GM12872 (cell line): ENCODE results near the gene RSAD1.

Experiments
- CTCF ChIP-seq: IDR thresholded peaks from 3 replicates; pipeline ENCODE4 v1.5.1; 2011; ENCODE audit warnings: low read depth, mild to moderate bottlenecking, low read length, moderate library complexity; ENCODE audit not compliant: insufficient read depth

RSAD1 gene

GRCh38 chr17:50476545-50477315 lies 1.9 kb upstream of the RSAD1 start:
- TF ChIP-seq CTCF: no peak

- TF ChIP-seq CTCF: no peak
Observed at GRCh38 chr17:50477976-50478375, 684 bp upstream of the RSAD1 start.

DNA sequence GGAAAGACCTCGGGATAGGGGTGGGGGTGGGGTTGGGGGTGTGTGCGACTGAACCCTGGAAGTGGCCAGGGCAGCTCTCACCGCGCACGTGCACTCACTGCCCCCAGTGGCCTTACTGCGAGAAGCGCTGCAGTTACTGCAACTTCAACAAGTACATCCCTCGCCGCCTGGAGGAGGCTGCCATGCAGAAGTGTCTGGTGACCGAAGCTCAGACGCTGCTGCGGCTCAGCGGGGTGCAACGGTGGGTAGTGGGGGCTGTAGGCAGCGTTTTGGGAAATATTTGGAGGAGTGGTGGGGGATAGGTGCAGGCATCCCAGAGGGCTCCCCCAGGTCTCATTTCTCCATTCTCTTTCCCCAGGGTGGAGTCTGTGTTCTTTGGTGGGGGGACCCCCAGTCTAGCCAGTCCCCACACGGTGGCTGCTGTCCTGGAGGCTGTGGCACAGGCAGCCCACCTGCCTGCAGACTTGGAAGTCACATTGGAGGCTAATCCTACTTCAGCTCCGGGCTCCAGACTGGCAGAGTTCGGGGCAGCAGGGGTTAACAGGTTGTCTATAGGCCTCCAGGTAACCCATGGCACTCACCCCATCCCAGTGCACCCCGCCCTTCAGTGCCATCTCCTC lies 972 bp downstream of the RSAD1 start:
- peak; percentile 81 for TF ChIP-seq CTCF

GRCh38 chr17:50480142-50480764 lies 1.6 kb downstream of the RSAD1 start:
- no peak for TF ChIP-seq CTCF

- TF ChIP-seq CTCF: no peak
Observed at GRCh38 chr17:50480854-50481490, 2.3 kb downstream of the RSAD1 start.

GRCh38 chr17:50481648-50482047 lies 3.0 kb downstream of the RSAD1 start:
- TF ChIP-seq CTCF: 0 out of 3 replicates have a peak, but pooled peaks have one; percentile 6

DNA sequence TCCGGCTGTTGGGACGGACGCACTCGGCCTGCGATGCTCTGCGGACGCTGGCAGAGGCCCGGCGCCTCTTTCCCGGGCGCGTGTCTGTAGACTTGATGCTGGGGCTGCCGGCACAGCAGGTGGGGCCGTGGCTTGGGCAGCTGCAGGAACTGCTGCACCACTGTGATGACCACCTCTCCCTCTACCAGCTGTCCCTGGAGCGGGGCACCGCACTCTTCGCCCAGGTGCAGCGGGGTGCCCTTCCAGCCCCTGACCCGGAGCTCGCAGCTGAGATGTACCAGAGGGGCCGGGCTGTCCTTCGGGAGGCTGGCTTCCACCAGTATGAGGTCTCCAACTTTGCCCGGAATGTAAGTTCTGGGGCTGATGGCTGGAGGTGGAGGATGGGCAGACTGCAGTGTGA lies 3.5 kb downstream of the RSAD1 start:
- TF ChIP-seq CTCF: no peak
